A673 (cell line): ENCODE measurements around the gene PGAM2. TPM values are rescaled to one million over a fixed set of nuclear protein-coding genes. Genes with fewer than 3 reads are reported as not detected.

Experiments
- BruUV-seq: library from RNA; stranded (reverse); fragments of 400-500 nt; replicated peaks from 2 replicates; lab custom pipeline; 2021; lab: Mats Ljungman, UMichigan
- CTCF ChIA-PET: fragments of 300-600 bp; sonication (Branson Sonifier 250); formaldehyde crosslinking; loops from one replicate; lab custom pipeline; 2022; ENCODE audit warnings: antibody characterized with exemption; lab: Charles Lee
- POLR2A ChIA-PET: fragments of 300-600 bp; sonication (Branson Sonifier 250); formaldehyde crosslinking; loops from one replicate; lab custom pipeline; 2022; ENCODE audit warnings: antibody characterized with exemption; ENCODE audit not compliant: low non-redundant PET; lab: Charles Lee
- DNase-seq: peaks from one replicate; pipeline ENCODE4 v3.0.0-alpha.2; 2015; ENCODE audit warnings: low spot score
- H3K27ac ChIP-seq: fragments of 200-600 bp; sonication (generic); 2 replicates; pipeline ENCODE4 v1.5.1; 2016; ENCODE audit warnings: mixed run types, low read depth, mild to moderate bottlenecking, mixed read lengths, antibody characterized with exemption, low read length; ENCODE audit not compliant: poor library complexity, severe bottlenecking
- H3K27me3 ChIP-seq: fragments of 200-600 bp; sonication (generic); replicated peaks from 2 replicates; pipeline ENCODE4 v1.6.1; 2017; ENCODE audit warnings: mixed run types, low read depth, mild to moderate bottlenecking, mixed read lengths, antibody characterized with exemption, low read length; ENCODE audit not compliant: insufficient read depth, poor library complexity
- H3K36me3 ChIP-seq: fragments of 200-600 bp; sonication (generic); 2 replicates; pipeline ENCODE4 v1.6.1; 2016; ENCODE audit warnings: mixed run types, mild to moderate bottlenecking, mixed read lengths, antibody characterized with exemption, low read length; ENCODE audit not compliant: insufficient read depth, poor library complexity, severe bottlenecking
- H3K4me1 ChIP-seq: fragments of 200-600 bp; sonication (generic); 2 replicates; pipeline ENCODE4 v1.6.1; 2017; ENCODE audit warnings: mixed run types, mild to moderate bottlenecking, mixed read lengths, antibody characterized with exemption, low read length; ENCODE audit not compliant: insufficient read depth, poor library complexity, severe bottlenecking
- H3K4me3 ChIP-seq: fragments of 200-600 bp; sonication (generic); 2 replicates; pipeline ENCODE4 v1.5.1; 2016; ENCODE audit warnings: low read depth, mixed run types, mild to moderate bottlenecking, mixed read lengths, low read length; ENCODE audit not compliant: poor library complexity, severe bottlenecking
- H3K9me3 ChIP-seq: fragments of 200-600 bp; sonication (generic); 2 replicates; pipeline ENCODE4 v1.6.1; 2016; ENCODE audit warnings: mixed run types, low read depth, mild to moderate bottlenecking, mixed read lengths, antibody characterized with exemption, low read length; ENCODE audit not compliant: poor library complexity, severe bottlenecking
- EZH2 ChIP-seq: fragments of 200-600 bp; sonication (generic); IDR thresholded peaks from 2 replicates; pipeline ENCODE4 v1.6.1; 2017; ENCODE audit warnings: borderline replicate concordance, low read depth, mild to moderate bottlenecking, mixed read lengths, antibody characterized with exemption, low read length; ENCODE audit not compliant: poor library complexity, severe bottlenecking
- intact Hi-C: fragments of 100-400 bp; cut with micrococcal nuclease; formaldehyde crosslinking; loops from one replicate; pipeline ENCODE4 v1.10.0; 2022; ENCODE audit not compliant: unreplicated experiment
- total RNA-seq: library from RNA; stranded (reverse); gene quantifications from 2 replicates; pipeline ENCODE4 v1.2.3, GENCODE V29; 2021
- TF ChIP-seq, protein P1 (sequence below): fragments of 300-800, 200-600 bp; sonication (generic); conservative IDR thresholded peaks from 2 replicates; pipeline ENCODE4 v1.5.1; 2017; ENCODE audit warnings: low read depth, mild to moderate bottlenecking, antibody characterized with exemption, low read length, moderate library complexity, mixed read lengths

PGAM2 gene
- total RNA-seq, 1 experiment from 2014 or later = not detected

- Histone ChIP-seq H3K27me3 (no peaks in the 10 kb centered on the region), H3K9me3 (no peaks in the 10 kb centered on the region), H3K4me3 (no peak overlapping the region), H3K36me3 (no peaks in the 10 kb centered on the region), H3K4me1 (peaks cover 16% of the 10 kb centered on the region), H3K27ac (no peak overlapping the region)
- DNase-seq = no peak
- intact Hi-C loops = no loop called here
- POLR2A ChIA-PET = no interaction called here
- TF ChIP-seq, protein P1, sequence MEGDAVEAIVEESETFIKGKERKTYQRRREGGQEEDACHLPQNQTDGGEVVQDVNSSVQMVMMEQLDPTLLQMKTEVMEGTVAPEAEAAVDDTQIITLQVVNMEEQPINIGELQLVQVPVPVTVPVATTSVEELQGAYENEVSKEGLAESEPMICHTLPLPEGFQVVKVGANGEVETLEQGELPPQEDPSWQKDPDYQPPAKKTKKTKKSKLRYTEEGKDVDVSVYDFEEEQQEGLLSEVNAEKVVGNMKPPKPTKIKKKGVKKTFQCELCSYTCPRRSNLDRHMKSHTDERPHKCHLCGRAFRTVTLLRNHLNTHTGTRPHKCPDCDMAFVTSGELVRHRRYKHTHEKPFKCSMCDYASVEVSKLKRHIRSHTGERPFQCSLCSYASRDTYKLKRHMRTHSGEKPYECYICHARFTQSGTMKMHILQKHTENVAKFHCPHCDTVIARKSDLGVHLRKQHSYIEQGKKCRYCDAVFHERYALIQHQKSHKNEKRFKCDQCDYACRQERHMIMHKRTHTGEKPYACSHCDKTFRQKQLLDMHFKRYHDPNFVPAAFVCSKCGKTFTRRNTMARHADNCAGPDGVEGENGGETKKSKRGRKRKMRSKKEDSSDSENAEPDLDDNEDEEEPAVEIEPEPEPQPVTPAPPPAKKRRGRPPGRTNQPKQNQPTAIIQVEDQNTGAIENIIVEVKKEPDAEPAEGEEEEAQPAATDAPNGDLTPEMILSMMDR = no peak
- no peak for TF ChIP-seq EZH2
- no TSS peak for BruUV-seq
- CTCF ChIA-PET = no interaction called here
These were observed 36.1 kb upstream of the PGAM2 start for GRCh38 chr7:44101303-44101965.

GRCh38 chr7:44100458-44101302 lies 35.3 kb upstream of the PGAM2 start:
- ChIA-PET POLR2A (no interaction called here), CTCF (no interaction called here)
- DNase-seq = no peak
- no peak overlapping the region for H3K4me3 ChIP-seq
- H3K27ac ChIP-seq = no peak overlapping the region
- no peaks in the 10 kb centered on the region for H3K9me3 ChIP-seq
- peaks cover 16% of the 10 kb centered on the region for H3K4me1 ChIP-seq
- intact Hi-C loops = no loop called here
- no peaks in the 10 kb centered on the region for H3K36me3 ChIP-seq
- no TSS peak for BruUV-seq
- TF ChIP-seq EZH2 = no peak
- TF ChIP-seq, protein P1 = no peak
- H3K27me3 ChIP-seq = no peaks in the 10 kb centered on the region

DNA sequence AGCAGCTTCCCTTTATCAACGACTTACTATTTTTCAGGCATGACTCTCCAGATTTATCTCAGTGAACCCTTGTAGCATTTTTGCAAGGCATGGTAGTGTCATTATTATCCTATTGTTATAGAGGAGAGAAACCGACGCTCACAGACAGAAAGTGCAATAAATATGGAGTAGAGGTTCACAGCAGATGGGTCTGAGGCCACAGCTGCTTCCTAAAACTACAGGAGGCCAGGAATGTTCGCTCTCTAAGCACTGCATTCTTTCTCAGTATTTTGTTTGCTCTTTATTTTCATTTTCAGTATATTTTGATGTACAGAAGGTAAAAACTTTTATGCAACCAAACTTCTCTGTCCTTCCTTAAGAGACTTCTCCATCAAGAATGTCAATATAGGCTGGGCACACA lies 34.3 kb upstream of the PGAM2 start:
- BruUV-seq = no TSS peak
- no peaks in the 10 kb centered on the region for H3K36me3 ChIP-seq
- H3K4me1 ChIP-seq = peaks cover 8% of the 10 kb centered on the region
- no peaks in the 10 kb centered on the region for H3K27me3 ChIP-seq
- no peaks in the 10 kb centered on the region for H3K9me3 ChIP-seq
- POLR2A ChIA-PET = no interaction called here
- H3K27ac ChIP-seq = no peak overlapping the region
- no peak overlapping the region for H3K4me3 ChIP-seq
- no peak for TF ChIP-seq EZH2
- TF ChIP-seq, protein P1 = no peak
- CTCF ChIA-PET = no interaction called here
- intact Hi-C loops = no loop called here
- DNase-seq = peak; percentile 47
